Left kidney (tissue), 2 donors: ENCODE results near the gene MYB. TPM values are rescaled to one million over a fixed set of nuclear protein-coding genes. Genes with fewer than 3 reads are reported as not detected.
"Not testable (repeated sequence)": the region's sequence is repeated elsewhere in the genome, so short reads cannot be mapped to it uniquely, and the experiment has no call there.

Source experiments
- DNase-seq: peaks from one replicate; pipeline ENCODE4 v3.0.0-alpha.2; 2013
- polyA plus RNA-seq: library from polyadenylated mRNA; unstranded; fragments of 120-200 nt; gene quantifications from one replicate; pipeline ENCODE4 v1.2.1, GENCODE V29; 2013; ENCODE audit not compliant: insufficient read length

The MYB gene
- polyA plus RNA-seq, 1 donor, result 5.7 TPM

DNA sequence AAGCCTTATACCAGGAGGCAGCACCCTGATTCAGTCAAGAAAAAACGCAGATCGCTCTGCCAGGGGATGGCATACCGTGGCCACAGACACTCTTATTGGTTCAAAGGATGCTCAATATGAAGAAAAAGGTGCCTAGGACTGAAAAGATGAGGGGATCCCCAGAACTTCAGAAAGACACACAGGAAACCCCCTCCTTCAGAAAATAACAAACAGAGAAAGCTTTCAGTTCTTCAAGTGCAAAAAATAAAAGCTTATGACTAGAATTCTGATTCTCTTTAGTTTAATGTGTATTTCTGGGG lies 17.7 kb upstream of the MYB start:
- no peak for DNase-seq

DNA sequence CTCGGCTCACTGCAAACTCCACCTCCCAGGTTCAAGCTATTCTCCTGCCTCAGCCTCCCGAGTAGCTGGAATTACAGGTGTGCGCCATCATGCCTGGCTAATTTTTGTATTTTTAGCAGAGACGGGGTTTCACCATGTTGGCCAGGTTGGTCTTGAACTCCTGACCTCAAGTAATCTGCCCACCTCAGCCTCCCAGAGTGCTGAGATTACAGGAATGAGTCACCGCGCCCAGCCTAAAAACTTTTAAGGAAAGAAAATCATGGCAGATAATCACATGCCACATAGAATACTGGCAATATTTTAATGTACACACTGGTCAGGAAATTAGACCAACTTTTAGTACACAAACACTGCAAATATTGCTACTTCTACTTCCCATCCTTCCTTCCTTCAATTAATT lies 16.7 kb upstream of the MYB start:
- DNase-seq, result not testable (repeated sequence)

DNA sequence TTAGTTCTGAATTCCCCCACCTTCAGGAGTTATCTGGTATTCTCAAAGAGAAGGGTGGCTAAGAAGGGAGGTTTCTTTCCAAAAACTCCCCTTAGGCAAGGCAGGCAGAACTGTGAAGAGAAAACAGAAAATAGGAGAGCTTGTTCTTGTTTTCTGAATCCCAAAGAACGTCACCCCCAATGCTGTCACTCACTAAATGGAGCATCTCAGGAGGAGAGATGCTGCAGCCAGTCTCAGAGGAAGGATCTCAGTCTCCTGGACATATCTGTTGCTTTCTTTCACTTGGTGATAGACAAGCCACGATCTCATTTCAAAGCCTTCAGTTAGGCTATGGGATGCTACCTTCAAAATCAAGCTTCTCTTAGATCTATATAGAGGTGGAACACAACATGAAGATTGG lies 16.1 kb upstream of the MYB start:
- DNase-seq, result no peak

DNA sequence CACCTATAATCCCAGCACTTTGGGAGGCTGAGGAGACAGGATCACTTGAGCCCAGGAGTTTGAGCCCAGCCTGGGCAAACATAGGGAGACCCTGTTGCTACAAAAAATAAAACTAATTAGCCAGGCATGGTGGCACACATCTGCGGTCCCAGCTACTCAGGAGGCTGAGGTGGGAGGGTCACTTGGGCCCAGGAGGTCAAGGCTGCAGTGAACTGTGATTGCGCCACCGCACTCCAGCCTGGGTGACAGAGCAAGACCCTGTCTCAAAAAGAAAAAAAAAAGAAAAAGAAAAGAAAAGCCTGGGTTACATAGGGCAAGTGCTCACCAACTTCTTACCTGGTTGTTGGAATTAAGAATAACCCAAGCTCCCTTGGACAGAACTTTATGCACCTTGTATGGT lies 14.6 kb upstream of the MYB start:
- DNase-seq, result no peak

DNA sequence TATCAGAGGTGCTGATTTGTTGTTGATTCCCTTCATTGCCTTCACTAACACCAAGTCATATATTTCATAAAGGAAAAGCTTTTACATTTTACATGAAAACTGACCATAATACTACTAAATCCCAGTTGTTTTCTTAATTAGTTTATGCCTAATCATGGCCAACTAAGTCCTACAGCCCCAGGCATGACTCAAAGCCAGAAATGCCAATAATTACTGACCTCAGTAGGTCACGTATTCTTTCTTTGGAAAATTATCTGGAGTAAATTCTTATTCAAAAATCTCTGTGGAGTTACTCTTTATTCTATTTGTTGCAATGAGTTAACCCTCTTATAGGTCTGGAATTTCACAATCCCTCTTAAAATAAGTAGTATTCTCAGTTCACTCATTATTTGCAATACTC lies 13.5 kb upstream of the MYB start:
- no peak for DNase-seq

DNA sequence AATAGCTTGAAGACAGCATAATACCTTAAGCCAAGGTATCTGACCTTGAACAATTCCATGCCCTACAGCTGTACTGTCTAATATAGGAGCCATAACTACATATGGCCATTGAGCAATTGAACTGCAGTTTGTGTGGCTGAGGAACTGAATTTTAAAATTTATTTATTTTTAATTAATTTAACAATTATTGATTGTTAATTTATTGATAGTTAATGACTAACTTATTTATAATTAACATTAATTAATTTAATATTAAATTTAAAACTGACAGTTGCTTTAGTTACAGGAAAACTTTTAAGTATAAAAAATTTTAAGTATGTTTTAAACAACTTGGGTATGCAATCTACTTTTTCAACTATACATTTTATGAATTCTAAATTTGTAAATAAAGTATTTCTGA lies 12.3 kb upstream of the MYB start:
- DNase-seq, result no peak

DNA sequence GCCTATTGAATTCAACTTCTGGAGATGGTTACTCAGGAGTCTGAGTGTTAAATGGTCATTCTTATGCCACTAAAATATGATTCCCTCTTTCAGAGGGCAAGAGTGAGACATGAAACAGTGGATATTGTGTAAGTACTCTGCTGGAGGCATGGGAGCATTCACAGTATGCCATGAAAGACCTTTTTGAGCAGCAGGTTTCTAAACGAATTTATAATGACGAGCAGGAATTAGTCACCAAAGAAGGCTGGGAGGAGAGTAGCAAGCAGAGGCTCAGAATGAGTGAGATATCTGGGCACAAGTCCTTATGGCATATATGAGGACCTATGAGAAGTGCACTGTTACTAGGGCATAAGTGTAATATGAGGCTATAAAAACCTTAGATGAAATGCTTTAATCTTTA lies 10.9 kb upstream of the MYB start:
- no peak for DNase-seq

DNA sequence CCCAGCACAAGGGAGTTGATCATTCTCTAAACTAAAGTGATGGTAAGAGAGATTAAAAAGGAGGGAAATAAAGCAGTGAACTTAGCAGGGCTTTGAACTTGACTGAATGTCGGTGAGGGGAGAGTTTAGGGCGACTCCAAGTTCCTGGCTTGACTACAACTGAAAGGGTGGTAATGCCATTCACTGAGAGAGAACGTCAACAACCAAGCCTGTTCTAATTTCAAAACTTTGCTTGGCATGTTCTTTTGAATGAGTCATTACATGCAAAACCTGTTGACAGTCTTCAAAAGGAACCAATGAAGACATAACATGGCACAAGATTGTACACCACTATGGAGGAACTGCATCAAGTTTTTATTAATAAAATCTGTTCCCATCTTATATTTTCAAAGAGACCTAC lies 10.3 kb upstream of the MYB start:
- DNase-seq, result no peak

DNA sequence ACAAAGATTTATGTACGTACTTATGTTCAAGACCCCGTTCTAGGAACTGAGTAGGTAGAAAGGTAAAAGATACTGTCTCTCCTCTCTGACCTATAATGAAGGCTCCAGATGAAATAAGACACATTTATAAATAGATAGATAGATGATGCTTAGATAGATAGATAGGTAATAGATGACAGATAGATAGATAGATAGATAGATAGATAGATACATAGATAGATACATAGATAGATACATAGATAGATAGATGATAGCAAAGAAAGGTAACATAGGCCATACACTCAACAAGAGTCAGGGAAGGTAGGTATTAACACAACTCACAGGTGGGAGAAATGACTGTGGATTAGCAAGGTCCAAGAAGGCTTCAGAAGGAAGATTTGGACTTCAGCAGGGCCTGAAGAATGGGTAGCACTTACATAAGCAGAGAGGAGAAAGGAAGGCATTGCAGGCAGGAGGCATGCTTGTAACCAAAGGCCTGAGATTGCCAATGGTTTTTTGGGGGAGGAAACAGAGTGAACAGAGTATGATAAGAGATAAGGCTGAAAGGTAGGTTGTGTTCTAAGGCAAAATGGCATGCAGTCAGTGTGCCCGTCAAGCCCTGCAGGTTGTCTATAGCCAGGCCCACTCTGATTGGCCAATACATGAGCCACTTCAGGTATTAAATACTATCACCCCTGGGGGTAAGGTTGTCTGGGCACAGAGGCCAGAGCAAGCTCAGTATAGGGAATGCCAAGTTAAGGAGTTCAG lies 7.7 kb upstream of the MYB start:
- no peak for DNase-seq

DNA sequence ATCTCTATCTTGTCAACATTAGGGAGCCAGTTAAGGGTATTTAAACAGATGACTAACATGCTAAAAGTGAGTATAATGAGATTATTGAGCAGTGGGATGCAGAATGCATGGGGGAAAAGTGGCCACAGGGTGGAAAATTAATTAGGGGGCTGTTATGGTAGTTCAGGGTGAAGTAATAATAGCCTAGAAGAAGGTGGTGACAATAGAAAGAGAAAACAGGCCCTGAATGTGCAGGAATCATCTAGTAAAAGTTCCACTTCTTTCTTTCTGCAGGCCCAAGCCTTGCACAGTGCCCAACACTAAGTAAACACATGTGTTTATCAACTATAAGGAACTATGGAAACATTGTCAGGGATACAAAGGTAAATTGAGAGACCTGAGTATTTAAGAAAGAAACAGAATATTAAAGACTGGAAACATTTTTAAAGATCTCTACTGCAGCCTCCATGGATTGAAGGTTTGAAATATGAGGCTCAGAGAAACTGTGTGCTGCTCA lies 7.1 kb upstream of the MYB start:
- no peak for DNase-seq

DNA sequence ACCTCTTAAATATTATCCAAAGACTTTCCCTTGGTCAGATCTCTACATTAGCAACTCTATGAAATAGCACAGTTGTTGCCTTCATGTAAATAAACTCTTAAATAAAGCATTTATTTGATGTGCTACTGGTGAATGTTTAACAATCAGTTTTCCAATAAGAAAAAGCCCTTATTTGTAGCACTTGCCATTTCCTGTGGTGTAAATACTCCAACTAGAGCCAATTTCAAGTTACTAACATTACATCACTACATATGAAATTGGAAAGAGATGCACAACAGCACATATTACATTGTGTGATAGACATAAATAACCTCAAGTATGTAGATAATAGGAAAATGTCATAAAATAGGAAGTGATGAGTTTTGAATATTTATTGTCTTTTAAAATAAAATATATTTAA lies 5.0 kb upstream of the MYB start:
- no peak for DNase-seq

DNA sequence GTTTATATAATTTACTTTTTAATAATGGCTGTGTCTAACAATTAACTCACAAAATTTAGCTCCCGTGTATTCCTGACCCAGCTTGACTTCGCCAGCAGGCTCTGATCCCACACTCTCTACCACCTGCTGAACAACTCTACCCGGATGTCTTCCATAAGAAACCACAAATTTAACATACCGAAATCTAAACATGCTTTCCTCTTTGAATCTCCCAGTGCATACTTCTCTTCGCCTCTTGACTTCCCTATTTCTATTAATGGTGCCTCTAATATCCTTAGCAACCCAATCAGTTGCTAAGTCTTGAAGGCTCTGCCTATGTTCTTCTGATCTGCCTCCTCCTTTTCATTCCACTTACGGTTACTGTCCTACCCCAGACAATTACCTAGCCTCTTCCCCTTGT lies 4.6 kb upstream of the MYB start:
- no peak for DNase-seq

DNA sequence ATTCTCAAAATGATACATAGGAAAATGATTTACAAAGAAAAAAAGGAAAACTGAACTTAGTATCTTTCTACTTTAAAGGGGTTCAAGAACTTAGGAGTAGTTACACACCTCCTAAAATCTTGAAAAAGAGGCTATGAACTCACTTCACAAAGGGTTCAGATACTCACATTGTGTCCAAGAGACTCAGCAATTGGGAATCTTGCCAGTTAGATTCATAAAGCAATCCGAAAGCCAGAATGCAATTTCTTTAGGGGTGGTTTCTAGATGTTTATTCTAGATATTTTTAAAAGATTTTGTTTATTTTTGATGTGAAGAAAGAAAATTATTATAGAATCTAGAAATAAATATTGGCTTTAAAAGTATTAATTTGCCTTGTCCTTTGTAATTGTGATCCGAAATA lies 1.7 kb upstream of the MYB start:
- no peak for DNase-seq

DNA sequence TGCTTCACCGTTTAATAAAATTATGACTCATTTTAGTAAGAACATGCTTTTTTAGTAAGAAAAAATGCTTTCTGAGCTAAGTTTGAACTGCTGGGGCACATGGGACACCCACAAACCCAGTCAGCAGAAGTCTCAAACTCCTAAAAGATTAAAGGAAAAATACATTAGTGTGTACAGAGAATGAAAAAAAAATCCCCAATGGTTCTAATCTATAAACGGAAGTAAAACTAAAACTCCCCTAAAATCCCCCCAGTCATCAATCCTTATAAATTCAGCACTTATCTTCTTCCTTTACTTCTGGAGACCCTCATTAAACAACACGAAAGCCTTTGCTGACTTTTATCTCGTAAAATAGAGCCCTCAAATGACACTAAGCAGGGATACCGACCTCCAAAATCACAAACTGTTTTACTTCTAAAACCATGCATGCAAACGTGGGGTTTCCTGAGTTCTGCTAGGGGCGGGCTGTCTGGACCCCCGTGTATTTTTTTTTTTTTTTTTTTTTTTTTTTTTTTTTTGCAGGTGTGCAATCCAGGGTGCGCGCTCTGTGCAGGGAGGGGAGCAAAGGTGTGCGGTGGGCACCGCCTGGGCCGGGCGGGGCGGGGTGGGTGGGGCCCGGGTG lies 1.1 kb upstream of the MYB start:
- DNase-seq, result peak; percentile 1

DNA sequence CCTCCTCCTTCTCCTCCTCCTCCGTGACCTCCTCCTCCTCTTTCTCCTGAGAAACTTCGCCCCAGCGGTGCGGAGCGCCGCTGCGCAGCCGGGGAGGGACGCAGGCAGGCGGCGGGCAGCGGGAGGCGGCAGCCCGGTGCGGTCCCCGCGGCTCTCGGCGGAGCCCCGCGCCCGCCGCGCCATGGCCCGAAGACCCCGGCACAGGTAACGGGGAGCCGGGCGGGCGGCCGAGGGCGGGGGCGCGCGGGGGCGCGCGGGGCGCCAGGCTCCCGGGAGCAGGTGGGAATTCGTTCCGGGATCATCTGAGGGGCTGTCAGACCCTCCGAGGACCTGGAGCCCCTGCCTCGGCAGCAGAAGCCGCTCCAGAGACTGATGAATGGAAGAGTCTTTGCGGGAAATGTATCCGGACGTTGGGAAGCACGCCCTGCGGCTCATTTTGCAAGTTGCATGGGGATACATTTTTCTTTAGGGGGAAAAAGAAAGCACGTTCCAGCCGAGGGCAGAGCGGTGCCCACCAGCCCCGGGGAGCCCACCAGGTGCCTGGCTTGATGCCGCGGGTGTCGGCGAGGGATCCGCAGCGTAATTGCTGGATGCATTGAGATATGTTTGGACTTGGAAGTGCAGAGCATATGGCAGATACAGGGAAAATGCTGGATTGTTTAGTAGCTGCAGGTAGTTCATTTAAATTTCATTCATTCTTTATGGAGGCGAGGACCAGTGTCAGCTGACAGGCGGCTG lies 394 bp downstream of the MYB start:
- DNase-seq, result peak; percentile 18

DNA sequence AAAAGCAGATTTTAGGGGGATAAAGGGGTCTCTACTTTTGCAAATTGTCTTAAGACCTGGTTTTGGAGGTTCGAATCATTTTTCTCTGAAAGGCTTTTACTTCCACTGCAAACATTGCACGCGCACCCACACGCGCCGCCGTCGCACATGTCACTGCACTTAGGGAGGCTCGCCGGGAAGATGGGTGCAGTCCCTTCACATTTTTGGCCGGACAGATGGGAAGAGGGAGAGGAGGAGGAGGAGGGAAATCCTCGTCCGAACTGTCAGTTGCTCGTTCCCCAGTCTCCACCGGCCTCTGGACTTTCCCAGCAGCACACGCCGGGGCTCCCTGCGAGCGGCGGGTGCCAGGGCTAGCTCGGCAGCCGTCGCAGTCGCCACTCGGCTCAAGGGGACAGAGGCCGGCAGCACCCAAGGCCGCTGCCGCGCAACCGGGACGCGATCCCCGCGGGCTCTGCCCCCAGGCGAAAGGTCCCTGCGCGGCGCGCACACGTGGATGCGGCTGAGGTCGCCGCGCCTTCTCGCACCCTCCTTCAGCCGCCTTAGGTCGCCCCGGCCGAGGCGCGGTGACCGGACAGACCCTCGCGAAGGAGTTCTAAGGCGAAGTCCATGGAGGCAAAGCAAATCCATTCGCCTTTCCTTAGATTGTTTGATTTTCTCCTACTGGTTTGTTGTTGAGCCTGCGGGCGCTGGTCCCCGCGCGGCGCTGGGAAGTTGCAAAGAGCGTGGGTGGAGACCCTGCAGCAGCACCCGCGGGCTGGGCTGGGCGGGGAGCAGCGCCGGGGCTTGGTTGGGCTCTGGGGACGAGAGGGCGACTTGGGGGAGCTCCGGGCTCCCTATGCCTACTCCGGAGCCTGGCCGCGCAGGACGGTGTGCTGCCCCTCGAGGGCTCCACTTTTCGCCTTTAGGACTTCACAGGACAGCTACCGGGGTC lies 1.2 kb downstream of the MYB start:
- peak; percentile 7 for DNase-seq

DNA sequence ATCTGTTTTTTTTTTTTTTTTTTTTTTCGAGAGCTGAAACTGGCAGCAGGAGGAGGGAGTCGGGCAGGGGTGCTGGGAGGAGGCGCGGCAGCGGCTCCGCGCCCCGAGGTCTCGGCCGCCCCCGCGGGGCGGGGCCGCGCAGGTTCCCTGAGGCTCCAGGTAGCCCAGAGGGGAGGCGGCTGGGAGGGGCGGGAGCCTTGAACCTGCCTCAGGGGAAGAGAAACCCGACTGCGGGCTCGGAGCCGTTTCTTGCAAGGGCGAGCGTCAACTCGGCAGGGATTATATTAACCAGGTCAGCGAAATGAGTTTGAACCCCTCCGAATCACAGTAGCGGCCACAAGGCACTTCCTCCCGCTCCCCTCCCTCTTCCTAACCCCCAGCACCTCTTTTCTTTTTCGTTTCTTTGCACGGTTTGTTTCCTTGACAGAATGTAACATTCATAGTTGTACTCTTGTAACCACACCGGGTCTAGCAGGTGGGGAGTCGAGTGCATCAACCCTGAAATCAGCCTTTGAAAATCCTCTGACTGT lies 2.0 kb downstream of the MYB start:
- DNase-seq, result peak; percentile 4

DNA sequence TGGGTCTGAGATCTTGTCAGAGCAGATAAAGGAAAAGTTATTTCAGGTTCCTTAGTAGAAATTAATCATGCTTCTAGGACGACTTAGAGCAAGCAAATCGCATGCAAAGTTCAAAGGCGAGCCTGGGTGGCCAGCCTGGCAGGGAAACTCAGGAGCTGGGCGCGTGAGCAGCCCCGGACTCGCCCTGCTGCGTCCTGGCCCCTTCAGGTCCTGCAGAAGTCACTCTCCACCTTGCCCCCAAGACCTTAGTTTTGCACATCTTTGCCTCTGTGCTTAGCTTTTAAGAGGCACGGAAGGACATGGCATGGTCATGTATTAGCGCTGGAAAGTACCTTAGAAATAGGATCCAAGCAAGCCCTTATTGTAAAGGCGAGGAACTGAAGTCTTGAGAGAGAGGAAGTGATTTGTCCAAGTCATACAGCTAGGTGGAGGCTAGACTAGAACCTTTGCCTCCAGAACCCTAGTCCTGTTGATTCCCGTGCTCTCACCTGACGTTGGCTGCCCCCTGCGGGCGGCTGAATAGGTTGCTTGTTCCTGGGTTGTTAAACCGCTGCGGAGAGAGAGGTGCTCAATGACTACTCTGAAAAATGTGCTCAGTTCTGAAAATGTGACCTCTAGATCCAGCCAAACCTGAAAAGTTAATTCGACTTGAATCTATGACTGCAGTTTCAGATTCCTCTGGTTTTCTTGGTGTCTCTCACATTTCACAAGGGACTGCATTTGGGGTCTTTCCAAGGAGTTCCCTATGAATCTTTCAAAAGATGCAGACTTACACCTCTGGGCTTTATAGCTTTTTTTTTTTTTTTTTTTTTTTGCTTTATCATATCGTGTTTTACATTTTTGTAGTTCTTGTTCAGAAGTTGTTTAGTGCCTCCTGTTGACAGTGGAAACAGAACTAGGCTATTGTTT lies 2.7 kb downstream of the MYB start:
- peak; percentile 42 for DNase-seq

DNA sequence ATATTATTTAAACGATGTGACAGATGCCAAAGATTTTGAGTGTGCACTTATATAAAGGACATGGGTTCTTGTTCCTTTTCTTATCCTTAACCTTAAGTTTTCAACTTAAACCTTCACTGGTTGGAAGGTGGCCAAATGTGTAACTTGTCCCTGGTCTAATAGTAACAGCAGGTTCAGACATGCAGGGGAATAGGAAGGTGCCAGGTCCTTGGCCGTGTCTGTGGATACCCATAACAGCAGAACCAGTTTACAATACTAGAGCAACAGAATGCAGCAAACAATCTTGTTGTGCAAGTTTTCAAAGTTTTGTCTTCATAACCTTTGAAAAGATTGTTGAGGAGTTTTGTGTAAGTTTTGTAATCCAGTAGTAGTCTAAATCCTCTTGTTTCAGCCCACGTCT lies 4.4 kb downstream of the MYB start:
- DNase-seq, result no peak

DNA sequence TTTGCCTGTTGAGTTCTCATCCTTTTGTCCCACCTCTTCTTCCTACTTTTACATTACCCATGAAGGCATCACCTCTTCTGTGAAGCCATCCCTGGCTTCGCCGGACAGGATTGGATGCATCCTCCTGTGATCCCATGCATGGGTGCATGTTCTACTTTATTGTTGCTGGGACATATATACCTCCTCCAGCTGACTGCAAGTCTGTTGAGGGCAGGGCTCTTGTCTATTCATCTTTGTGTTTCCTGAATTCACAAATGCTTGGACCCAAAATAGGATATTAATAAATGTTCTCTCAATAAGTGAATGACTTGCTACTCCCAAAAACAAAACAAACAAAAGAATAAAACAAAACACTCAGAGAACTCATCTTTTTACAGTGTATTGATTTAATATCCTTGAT lies 5.1 kb downstream of the MYB start:
- no peak for DNase-seq

DNA sequence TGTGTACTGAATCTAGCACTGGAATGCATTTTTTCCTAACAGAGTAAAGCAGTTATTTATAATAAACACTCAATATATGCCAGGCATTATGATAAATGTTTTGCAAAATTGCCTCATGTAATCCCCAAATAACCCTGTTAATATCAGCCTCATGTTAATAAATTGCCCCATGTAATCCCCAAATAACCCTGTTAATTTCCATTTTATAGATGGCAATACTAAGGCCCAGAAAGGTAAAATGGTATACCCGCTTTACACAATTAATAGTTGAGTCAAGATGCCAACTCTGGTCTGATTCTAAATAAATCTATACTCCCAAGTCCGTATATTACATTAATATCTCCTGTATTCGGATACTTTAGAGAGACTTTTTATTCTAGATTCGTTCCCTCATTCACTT lies 6.3 kb downstream of the MYB start:
- DNase-seq, result no peak
